Breast epithelium (tissue), 3 donors: ENCODE measurements around the gene DNAAF2.
A peak's percentile ranks its signal among the peaks of the same experiment; 100 is the strongest.

Experiments
- CTCF ChIP-seq, 3 donors: fragments of 450-650 bp; IDR thresholded peaks; one replicate each; pipeline ENCODE4 v1.5.1; 2016 to 2017; ENCODE audit warnings: antibody characterized with exemption in 3 of 3, mild to moderate bottlenecking in 3 of 3, moderate library complexity in 3 of 3
- POLR2A ChIP-seq: fragments of 450-650 bp; IDR thresholded peaks from one replicate; pipeline ENCODE4 v1.6.1; 2016; ENCODE audit warnings: antibody characterized with exemption, mild to moderate bottlenecking, moderate library complexity

- TF ChIP-seq CTCF (IDR thresholded peaks at IDR 0.05) (no peak), POLR2A (peak; percentile 82)
These were observed 49.0 kb downstream of the DNAAF2 start, which contains the start of gene RPS29 for GRCh38 chr14:49585803-49586672.
